NCI-H1105 treated with DMSO at 0.1 percent for 48 hours (cell line): ENCODE data around the gene PAPOLA.
"Not testable (repeated sequence)": the region's sequence is repeated elsewhere in the genome, so short reads cannot be mapped to it uniquely, and the experiment has no call there.

Experiments
- DNase-seq: peaks from one replicate; lab custom pipeline; 2025; lab: John Stamatoyannopoulos, UW

Gene PAPOLA

DNA sequence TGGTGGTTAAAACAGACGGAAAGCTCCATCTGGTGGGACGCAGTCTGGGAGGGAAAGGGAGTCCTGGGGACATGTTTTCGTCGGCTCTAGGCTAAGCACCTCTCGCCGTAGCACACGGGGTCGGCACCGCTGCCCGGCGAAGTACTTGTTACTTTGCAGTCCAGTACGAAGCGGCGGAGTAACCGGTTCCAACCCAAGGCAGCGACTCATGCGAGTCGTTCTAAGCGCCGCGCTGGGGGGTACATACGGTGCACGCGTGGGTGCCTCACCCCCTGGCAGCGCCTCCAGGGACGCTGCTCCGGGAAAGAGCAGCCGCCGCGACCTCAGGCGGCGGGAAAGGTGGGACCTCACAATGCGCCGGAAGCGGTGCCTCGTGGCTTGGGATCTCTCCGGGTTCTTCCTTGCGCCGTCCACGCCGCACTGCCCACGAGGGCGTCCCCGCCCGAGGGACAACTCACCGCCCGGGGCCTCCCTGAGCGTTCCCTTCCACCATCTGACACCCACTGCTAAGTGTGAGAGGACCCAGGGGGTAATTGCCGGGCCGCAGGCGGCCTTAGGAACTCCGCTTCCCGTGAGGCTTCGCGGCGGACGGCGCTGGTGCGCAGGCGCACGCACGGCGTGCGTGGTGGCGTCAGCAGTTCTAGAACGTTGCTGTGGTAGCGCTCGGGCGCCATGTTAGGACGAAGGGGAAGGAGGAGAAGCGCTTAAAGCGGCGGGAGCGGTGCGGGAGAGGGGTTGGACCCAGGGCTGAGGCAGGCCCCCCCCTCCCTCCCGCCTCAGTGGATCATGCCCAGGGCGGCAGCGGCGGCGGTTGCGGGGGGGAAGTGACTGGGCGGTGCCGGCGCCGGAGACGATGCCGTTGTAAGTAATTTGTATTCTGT lies at the start of gene PAPOLA:
Gene PAPOLA (plus strand): TSS at position 643 of the 881 bp plus-strand sequence. CDS start 211 bp downstream, at position 854.
- DNase-seq, result peak; percentile 93

DNA sequence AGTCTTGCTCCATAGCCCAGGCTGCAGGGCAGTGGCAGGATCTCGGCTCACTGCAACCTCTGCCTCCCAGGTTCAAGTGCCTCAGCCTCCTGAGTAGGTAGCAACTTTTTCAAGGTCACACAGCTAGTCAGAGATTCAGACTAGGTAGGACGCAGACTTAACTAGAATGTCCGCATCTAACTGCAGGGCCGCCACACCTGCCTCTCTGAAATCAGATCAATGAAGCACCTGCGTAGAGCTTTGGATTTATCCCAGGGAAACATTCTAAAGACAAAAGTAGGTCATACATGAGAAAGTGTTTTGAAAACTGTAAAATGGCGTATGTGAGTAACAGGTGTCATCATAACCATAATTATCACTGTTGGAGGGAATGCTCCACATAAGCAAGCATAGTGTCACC lies 49.5 kb upstream of the PAPOLA start:
- DNase-seq, result no peak

DNA sequence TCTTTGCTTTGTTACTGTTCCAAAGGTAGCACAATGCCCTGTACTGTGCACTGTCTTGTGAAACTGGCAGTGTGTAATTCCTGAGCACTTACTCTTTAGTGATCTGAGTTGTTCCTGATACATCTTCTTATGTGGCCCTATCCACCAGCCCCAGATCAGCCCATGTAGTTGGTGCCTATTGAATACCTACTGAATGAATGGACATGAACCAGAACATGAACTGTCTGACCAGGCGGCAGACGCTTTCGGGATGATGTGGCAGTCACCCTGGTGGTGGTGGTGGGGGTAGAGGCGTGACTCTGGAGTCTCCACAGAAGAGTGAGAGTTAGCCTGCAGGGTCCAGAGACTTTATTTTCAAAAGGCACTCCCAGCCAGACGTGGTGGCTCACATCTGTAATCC lies 46.6 kb upstream of the PAPOLA start:
- no peak for DNase-seq

DNA sequence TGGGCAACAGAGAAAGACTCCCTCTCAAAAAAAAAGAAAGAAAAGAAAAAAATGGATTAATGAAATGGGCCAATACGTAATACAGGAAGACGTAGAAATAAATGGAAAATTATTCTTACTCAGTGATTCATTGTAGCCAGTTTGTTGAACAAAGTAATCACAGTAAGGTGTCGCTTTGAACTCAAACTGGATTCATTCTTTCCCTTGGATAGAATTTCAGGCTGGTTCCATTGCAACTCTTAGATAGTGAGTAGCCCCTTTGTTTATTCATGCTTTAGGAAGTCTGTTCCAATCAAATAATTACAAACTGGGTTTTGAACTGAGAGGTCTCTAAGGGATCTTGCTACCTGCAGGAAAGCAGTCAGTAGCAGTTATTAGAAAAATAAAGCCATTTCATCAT lies 42.3 kb upstream of the PAPOLA start:
- no peak for DNase-seq

DNA sequence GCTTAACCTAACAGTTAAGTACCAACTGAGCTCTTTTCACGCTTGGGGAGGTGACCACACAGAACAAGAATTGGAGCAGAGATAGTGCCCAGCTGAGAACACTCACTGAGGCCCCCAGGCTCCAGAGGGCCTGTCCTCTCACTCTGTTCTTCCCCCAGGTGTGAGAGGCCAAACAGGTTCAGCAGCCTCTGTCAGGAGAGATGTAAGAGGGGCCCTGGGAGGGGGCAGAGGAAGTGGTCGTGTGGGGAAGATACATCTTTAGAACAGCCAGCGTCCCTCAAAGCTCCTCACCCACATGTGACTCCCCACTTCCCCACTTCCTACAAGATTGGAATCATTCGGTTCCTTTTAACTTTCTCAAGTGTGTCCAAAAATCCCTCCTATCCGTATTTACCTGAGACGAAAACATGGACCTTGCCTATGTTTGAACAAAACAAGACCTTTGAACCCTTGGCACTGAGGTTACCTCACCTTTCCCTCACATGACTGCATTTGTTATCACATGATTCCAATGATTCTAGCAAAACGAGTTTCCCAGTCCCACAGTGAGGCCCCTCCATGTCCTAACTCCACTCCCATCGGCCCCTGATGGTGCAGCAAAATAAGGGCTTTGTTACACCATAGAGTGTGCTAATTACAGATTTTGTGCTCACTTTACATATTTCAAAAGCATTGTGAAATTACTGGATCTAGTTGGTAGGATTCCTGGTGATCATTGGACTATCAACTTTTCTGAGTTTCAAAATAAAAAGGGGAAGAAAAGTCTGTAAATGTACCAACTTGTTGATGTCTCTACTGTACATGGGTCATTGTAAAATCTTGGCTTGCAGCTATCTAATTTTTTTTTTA lies 40.0 kb upstream of the PAPOLA start:
- DNase-seq, result no peak

DNA sequence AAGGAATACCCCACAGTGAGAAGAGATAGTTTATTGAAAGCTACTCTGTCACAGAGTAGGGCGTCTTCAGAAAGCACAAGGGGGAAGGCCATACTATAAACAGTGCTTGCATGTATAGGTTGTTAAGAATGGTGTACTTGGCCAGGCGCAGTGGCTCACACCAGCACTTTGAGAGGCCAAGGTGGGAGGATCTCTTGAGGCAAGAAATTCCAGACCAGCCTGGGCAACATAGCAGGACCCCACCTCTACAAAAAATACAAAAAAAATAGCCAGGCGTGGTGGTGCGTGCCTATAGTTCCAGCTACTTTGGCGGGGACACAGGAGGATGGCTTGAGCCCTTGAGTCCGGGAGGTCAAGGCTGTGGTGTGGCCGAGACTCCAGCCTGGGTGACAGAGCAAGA lies 38.0 kb upstream of the PAPOLA start:
- no peak for DNase-seq

DNA sequence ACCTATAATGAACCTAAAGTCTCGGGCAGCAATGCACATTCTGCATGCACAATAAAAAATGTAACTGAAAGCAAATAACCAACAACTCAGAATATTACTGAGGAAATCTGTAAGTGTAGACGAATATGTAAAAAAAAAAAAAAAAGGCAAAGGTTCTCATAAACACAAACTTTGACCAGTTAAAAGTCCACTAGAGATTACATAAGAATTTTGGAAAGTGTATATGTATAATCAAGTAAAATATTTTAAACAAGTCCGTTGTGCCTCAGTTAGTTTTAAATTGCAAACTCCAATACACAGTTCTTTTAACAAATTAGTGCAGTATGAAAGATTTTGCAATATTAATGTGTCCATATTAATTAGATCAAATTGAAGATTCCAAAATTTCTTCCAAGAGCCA lies 35.3 kb upstream of the PAPOLA start:
- no peak for DNase-seq

DNA sequence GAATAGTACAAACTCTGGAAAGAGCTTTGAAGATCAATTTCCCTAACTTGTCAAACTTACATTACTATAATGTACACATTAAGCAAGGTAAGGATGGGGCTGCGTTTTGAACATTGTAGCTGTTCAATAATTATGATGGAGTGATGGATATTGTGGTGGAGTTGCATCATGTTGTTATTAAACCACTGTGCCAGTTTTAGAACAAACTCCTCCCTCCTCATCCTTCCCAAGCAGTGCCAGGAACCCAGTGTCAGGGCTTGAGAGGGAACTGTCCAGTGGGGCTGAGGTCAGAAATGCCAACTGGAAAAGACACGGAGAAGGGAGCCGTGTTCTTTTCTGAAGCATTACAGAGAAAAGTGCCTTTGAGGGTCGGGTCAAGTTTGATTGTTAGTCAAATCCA lies 31.9 kb upstream of the PAPOLA start:
- no peak for DNase-seq

DNA sequence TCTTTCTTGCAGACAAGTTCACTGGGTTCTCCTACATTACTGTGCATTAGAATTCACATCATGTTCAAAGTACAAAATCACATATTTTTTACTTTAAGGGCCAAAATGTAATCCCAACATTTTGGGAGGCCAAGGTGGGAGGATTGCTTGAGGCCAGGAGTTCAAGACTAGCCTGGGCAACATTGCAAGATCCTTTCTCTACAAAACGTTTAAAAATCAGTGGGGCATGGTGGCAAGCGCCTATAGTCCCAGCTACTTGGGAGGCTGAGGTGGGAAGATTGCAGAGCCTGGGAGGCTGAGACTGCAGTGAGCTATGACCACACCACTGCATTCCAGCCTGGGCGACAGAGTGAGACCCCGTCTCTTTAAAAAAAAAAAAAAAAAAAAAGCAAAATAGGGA lies 31.2 kb upstream of the PAPOLA start:
- not testable (repeated sequence) for DNase-seq

DNA sequence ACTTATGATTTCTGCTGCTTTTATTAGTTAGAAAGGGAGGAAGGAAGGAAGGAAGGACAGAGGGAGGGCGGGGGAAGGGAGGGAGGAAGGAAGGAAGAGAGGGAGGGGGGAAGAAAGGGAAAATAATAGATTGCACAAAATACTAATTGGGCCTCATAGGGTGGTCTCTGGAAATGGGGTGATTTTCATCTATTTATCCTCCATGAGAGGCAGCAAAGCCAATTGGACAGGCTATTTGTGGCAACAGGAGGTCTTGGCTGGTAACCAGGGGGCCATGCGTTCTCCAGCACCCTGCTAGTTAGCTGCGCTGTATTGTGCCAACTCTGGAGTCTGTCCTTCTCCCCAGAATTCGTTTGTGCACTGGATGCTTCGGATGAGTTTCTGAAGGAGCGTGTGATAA lies 24.1 kb upstream of the PAPOLA start:
- no peak for DNase-seq

DNA sequence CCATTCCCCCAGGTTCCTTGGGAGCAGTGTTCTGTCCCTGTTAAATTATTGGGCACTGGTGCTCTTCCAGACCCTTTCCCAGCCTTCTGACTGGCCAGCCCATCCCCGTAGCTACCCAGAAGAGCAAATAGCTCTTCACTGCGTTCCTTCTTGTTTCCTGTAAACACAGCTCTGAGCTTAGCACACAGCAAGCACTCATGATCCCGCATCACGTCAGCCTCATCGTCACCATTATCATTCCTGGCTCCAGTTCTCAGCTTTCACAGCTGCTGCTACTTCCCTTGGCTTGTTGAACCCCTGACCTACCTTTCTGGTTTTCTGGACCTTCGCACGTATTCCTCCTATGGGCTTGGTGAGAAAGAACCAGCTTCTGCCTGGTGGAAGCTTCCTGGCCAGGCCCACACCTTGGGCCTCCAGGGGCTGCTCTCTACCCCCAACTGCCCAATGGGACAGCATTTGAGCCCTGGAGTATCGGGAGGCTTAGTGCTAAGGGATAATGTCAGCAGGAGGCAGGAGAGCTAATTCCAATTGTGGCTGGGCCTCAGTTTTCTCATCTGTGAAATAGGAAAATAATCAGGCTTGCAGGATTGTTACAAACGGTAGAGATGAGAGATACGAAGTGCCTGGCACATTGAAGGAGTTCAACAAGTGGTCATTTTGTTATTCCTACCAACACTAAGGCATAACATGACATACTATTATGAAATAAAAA lies 22.6 kb upstream of the PAPOLA start:
- DNase-seq, result no peak

DNA sequence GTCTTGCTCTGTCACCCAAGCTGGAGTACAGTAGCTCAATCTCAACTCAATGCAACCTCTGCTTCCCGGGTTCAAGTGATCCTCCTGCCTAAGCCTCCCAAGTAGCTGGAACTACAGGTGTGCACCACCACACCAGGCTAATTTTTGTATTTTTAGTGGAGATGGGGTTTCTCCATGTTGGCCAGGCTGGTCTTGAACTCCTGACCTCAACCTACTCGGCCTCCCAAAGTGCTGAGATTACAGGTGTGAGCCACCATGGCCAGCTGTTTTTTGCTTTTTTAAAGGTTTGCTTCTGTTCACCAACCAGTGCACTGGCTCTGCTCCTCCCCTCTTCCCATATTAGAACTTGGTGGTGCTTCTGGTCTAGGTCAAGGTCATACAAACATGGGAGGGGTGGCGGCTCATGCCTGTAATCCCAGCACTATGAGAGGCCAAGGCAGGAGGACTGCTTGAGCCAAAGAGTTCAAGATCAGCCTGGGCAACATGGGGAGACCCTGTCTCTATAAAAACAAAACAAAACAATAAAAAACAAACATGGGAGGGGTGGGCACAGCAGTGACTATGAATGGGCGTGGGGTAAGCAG lies 20.4 kb upstream of the PAPOLA start:
- no peak for DNase-seq

DNA sequence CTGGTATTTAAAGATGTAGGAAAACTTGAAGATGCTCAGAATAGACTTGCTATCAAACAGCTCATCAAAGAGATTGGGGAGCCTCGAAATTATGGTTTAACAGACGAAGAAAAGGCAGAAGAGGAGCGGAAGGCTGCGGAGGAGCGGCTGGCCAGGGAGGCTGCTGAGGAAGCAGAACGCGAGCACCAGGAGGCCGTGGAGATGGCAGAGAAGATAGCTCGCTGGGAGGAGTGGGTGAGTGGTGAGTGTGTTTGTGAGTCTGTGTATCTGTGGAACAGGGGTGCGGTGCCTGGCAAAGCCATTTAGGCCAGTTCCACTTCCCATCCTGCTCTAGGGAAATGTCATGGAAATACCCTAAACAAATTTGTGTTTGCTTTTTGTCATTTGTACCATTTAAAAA lies 19.2 kb upstream of the PAPOLA start:
- DNase-seq, result no peak

DNA sequence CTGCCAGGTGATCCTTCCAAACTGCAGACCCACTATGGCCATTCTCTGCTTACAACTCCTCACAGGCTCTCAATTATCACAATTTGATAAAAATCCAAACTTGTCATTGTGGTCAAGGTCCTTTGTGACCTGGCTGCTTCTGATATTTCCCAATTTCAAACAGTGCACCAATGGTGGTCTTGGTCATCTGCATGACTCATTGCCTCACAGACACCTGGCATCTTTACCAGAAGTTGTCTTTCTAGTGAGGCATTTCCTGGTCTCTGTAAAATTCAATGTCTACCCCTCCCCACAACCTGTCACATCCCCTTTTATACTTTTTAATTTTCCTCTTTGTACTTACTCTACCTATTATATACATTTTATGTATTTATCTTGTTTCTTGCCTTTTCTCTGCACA lies 17.8 kb upstream of the PAPOLA start:
- no peak for DNase-seq

DNA sequence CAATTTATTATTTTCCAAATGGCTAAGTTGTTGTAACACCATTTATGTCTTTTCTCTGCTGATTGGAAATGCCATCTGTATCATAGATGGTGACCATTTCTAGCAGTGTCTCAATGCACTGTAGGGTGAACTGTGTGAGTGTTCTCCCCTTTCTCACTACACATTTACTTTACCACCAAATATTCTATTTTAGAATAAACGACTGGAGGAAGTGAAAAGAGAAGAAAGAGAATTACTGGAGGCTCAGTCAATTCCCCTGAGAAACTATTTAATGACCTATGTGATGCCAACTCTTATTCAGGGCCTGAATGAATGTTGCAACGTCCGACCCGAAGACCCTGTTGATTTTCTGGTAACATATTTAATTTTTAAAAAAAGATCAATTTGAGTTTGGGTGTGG lies 15.5 kb upstream of the PAPOLA start:
- DNase-seq, result no peak

DNA sequence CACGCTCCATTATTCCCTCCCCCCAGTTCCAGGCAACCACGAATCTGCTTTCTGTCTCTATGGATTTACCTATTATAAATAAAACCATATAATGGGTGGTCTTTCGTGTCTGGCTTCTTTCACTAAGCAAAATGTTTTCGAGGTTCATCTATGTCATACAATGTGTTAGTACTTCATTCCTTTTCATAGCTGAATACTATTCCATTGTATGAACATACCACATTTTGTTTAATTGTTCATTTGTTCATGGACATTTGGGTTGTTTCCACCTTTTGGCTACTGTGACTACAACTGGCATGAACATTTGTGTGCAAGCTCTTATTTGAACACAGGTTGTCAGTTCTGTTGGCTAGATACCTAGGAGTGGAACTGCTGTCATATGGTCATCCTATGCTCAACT lies 12.9 kb upstream of the PAPOLA start:
- DNase-seq, result no peak

DNA sequence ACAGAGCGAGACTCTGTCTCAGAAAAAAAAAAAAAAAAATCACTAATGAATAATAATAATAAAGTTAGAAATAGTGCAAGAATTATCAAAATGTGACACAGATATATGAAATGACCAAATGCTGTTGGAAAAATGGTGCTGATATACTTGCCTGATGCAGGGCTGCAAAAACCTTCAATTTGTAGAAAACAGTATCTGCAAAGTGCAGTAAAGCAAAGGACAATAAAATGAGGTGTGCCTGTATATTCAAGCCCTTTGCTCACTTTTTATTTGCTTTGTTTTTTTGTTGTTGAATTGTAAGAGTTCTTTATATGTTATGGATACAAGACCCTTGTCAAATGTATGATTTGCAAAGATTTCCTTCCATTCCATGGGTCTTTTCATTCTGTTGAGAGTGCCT lies 9.0 kb upstream of the PAPOLA start:
- DNase-seq, result no peak

DNA sequence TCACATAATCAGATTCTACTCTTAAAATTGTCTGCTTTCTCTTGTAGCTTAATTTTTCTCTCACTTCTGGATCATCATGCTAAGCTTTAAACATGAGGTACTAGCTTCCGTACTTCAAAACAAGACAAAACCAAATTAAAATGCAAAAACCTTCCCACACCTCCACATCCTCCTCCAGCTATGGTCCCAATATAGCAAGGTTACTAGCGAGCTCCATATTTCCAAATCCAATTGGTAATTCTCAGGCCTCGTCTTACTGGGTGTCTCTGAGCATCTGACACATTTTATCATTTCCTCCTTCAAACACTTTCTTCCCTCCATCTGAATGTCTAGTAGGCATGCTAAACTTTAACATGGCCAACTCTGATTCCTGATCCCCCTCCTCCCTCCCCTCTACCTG lies 7.9 kb upstream of the PAPOLA start:
- DNase-seq, result no peak

DNA sequence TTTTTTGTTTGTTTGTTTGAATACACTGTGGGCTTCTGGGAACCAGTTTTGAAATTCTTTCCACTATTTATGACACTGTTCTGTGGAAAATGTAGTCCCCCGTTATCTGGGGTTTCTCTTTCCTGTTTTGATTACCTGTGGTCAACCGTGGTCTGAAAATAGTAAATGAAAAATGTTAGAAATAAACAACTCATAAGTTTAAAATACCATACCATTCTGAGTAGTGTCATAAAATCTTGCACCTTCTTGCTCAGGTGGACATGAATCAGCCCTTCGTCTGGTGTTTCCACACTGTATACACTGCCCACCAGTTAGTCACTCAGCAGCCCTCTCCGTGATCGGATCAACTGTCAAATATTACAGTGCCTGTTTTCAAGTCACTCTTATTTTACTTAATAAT lies 5.1 kb upstream of the PAPOLA start:
- no peak for DNase-seq

DNA sequence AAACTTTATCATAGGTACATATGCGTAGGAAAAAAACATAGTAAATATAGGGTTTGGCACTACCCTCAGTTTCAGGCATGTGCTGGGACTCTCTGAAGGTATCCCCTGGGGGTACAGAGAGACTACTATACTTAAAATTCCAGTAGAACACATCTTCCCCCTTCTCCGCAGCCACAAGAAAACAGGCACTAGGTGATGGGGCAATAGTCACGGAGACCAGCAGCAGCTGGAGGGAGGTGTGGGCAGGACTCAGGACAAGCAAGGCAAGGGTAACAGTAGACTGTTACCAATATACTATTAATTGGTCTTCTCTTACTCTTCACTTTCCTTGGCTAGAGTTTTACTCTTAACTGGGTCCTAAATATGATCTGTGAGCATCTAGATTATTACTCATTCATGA lies 4.6 kb upstream of the PAPOLA start:
- DNase-seq, result no peak

DNA sequence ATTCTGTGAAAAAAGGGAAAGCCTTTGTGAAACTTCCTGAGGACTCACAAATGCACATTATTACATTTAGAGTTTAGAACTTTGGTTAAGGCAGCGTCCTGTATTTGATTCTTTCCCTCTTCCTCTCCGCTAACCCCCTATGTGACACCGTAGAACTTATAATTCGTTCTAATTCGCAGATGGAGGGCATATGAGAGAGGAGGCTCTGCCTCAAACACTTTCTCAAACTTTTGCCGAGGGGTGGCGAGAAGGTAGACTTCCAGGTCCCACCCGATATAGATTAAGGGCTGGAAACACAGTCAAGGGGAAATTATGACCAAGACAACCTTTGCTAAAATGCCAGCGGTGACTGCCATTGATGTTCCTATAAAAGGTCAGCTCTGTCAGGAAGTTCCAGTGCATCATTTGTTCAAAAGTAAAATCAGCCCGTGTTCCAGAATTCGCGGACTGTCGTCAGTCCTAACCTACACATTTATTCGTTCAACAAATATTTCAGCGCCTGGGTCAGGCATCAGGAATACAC lies 904 bp upstream of the PAPOLA start:
- no peak for DNase-seq
